Loucy (cell line): ENCODE data around the gene ANXA5.

ENCODE experiments used
- EZH2phosphoT487 ChIP-seq: fragments of 200-600 bp; IDR thresholded peaks from 2 replicates; pipeline ENCODE4 v1.6.1; 2018; ENCODE audit warnings: antibody characterized with exemption, mild to moderate bottlenecking, moderate library complexity, borderline replicate concordance
- TF ChIP-seq, protein P1 (sequence below): fragments of 200-600 bp; sonication (generic); conservative IDR thresholded peaks from 2 replicates; pipeline ENCODE4 v1.5.1; 2014; ENCODE audit warnings: mild to moderate bottlenecking, antibody characterized with exemption, low read length

DNA sequence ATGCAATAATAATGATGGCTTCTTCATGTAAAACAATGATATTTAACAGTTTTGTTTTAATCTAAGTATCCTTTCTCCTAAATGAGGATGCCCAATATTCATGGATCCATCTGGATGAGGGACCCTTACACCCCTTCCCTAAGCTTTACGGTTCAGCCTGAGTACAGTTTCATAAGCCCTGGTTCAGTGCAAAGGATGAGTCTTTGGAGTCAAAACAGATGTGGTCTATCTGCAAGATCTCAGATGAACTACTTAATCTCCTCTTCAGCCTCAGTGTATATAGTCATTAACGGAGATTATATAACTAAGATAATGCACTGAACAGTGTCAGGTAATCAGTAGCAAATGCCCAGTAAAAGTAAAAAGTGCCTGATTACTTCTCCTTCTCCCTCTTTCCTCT is 22.1 kb downstream of the ANXA5 start:
- TF ChIP-seq, protein P1, sequence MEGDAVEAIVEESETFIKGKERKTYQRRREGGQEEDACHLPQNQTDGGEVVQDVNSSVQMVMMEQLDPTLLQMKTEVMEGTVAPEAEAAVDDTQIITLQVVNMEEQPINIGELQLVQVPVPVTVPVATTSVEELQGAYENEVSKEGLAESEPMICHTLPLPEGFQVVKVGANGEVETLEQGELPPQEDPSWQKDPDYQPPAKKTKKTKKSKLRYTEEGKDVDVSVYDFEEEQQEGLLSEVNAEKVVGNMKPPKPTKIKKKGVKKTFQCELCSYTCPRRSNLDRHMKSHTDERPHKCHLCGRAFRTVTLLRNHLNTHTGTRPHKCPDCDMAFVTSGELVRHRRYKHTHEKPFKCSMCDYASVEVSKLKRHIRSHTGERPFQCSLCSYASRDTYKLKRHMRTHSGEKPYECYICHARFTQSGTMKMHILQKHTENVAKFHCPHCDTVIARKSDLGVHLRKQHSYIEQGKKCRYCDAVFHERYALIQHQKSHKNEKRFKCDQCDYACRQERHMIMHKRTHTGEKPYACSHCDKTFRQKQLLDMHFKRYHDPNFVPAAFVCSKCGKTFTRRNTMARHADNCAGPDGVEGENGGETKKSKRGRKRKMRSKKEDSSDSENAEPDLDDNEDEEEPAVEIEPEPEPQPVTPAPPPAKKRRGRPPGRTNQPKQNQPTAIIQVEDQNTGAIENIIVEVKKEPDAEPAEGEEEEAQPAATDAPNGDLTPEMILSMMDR, result no peak
- TF ChIP-seq EZH2phosphoT487, result no peak
